A673 (cell line): Measurements from ENCODE around the gene SLC2A6.

ENCODE experiments used
- EZH2 ChIP-seq: fragments of 200-600 bp; sonication (generic); IDR thresholded peaks from 2 replicates; pipeline ENCODE4 v1.6.1; 2017; ENCODE audit warnings: borderline replicate concordance, low read depth, mild to moderate bottlenecking, mixed read lengths, antibody characterized with exemption, low read length; ENCODE audit not compliant: poor library complexity, severe bottlenecking
- TF ChIP-seq, protein P1 (sequence below): fragments of 300-800, 200-600 bp; sonication (generic); conservative IDR thresholded peaks from 2 replicates; pipeline ENCODE4 v1.5.1; 2017; ENCODE audit warnings: low read depth, mild to moderate bottlenecking, antibody characterized with exemption, low read length, moderate library complexity, mixed read lengths

DNA sequence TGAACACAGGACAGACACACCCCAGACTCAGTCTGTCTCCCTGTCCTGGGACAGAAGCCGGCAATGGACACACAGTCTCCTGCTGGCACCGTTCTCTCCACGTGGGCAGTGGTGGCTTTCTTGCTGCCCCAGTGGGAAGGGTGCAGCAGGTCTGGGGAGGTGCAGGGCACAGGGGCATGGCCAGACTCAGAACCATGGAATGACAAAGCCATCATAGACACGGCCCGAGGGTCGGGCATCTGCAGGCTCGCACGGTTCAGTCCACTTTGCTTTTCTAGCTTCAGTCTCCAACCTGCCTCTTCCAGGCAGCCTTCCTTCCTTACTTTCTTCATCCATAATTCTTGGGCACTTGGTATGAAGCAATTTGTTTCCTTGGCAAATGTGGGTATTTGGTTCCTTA is 29.1 kb upstream of the SLC2A6 start:
- TF ChIP-seq, protein P1, sequence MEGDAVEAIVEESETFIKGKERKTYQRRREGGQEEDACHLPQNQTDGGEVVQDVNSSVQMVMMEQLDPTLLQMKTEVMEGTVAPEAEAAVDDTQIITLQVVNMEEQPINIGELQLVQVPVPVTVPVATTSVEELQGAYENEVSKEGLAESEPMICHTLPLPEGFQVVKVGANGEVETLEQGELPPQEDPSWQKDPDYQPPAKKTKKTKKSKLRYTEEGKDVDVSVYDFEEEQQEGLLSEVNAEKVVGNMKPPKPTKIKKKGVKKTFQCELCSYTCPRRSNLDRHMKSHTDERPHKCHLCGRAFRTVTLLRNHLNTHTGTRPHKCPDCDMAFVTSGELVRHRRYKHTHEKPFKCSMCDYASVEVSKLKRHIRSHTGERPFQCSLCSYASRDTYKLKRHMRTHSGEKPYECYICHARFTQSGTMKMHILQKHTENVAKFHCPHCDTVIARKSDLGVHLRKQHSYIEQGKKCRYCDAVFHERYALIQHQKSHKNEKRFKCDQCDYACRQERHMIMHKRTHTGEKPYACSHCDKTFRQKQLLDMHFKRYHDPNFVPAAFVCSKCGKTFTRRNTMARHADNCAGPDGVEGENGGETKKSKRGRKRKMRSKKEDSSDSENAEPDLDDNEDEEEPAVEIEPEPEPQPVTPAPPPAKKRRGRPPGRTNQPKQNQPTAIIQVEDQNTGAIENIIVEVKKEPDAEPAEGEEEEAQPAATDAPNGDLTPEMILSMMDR, result no peak
- TF ChIP-seq EZH2, result no peak
